Effector CD8-positive, alpha-beta T cell (primary cell): ENCODE results near the gene GRAMD4.
"Not testable (repeated sequence)": the region's sequence is repeated elsewhere in the genome, so short reads cannot be mapped to it uniquely, and the experiment has no call there.

ENCODE experiments used
- DNase-seq: peaks from one replicate; lab custom pipeline; 2025; lab: John Stamatoyannopoulos, UW

Gene GRAMD4

DNA sequence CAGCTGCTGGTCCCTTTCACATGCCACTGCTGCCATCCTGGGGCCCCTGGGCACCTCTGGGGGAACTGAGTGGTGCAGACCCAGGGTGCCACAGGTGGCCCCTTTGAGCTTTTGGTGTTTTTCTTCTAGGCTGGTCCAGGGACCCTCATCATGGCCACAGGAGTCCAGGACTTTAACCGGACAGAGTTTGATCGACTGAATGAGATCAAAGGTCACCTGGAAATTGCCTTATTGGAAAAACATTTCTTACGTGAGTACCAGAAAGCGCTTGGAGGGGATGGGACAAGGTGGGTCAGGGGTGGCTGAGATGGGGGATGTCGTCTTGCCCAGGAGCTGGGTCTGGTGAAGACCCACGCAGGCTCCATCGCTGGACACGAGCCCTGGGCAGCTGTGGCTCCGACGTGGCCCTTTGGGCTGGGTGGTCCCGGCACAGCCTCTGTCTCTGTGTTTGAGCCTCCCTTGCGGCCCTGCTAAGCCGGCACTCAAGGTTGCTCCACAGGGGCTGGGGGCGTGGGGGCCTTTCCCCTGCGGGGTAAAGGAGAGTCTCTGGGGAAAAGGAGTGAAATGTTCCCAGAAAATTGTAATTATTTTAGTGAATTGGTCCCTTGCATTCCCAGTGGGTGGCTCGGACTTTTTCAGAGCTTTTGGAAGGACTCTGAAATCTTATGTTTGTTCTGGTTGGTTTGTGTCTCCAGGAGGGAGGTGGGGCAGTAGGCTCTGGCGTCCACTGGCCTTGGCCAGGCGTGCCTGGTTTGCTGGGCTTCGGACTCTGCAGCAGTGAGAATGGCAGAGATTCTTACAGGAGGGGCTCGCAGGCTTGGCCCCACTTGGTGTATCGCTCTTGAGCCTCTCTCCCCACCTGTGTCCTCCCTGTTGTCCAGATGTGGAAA is 17.8 kb downstream of the GRAMD4 start:
- DNase-seq: no peak

DNA sequence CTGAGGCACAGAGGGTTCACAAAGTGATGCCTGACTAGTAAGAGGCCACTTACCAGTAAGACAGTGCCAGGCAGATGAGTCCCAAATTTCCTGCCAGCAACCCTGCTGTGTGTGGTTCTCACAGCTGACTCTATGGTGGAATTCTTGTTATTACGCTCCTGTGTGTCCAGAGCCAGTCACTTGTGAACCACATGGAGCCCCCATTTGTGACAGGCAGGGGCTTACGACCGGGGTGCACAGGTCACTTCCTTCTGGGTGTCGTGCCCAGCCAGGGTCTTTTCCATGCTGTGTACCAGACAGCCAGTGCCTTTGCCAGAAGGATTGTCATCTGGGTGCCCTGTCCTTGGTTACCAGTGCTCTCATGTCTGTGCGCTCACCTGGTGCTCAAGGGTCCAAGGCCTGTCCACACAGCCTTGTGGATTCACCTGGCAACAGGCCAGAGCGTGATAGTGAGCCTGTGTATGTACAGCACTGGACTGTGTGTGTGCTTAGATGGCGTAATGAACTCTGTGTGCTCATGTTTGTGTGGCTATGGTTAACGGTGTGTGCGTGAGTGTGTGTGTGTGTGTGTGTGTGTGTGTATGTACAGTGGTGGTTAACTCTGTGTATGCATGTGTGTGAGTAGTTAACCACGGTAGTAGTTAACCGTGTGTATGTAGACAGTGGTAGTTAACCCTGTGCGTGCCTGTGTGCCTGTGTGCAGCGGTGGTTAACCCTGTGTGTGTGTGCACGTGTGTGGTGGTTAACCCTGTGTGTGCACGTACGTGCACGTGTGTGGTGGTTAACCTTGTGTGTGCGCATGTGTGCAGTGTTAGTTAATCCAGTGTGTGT is 18.6 kb downstream of the GRAMD4 start:
- DNase-seq: no peak

GRCh38 chr22:46639843-46640242 is 19.7 kb downstream of the GRAMD4 start:
- no peak for DNase-seq

DNA sequence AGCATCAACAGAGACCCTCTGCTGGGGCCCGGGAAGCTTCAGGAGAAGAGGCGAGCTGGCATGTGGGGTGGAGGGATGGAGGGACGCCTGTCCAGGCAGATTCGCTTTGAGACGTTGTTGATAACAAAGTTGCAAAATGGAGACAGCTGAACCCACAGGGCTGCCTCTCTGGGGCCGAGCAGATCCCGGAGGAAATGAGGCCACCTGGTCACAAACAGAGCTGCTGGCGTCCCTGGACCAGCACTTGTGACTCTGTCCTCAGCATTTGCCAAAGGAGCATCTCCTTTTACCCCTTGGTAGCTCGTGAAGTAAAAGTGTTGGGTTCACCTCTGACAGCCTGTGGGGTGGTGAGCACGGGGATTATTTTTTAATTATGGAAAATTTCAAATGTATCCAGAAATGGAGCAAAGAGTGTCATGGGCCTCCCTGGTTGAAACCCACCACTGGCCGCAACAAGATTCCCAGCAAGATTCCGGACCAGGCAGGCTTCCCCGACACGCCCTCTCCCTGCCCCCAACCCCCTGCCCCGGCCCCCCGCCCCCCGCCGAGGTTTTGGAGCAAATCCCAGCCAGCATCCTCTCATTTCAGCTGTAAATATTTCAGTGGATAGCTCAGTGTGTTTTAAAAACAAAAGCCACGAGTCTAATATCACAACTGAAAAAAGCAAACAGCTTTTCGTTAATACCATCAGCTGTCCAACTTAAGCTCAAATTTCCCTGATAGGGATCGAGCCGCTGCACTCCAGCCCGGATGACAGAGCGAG is 20.3 kb downstream of the GRAMD4 start:
- no peak for DNase-seq

- no peak for DNase-seq
Observed at GRCh38 chr22:46641811-46642266, 21.7 kb downstream of the GRAMD4 start.

GRCh38 chr22:46642840-46643480 is 22.8 kb downstream of the GRAMD4 start:
- DNase-seq: not testable (repeated sequence)

DNA sequence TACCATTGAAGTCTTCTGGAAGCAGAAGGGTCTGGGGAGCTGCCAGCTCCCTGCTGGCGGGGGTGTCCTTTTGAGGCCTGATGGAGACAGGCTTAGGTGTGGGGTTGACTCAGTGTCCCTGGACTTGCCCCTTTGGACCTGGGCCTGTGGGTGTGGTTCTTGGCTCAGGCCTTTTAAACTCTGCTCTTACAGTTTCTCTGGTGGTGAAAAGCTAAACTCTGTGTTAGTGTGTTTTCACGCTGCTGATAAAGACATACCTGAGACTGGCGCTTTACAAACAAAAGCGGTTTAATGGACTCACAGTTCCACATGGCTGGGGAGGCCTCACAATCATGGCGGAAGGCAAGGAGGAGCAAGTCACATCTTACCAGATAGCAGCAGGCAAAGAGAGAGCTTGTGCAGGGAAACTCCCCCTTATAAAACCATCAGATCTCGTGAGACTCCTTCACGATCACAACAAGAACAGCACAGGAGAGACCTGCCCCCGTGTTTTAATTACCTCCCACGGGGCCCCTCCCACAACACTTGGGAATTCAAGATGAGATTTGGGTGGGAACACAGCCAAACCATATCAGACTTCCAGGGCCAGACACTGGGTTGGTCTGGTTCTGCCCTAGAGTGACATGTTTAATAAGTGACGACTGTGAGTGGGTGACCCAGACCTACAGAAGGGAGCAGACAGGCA is 26.5 kb downstream of the GRAMD4 start:
- no peak for DNase-seq

DNA sequence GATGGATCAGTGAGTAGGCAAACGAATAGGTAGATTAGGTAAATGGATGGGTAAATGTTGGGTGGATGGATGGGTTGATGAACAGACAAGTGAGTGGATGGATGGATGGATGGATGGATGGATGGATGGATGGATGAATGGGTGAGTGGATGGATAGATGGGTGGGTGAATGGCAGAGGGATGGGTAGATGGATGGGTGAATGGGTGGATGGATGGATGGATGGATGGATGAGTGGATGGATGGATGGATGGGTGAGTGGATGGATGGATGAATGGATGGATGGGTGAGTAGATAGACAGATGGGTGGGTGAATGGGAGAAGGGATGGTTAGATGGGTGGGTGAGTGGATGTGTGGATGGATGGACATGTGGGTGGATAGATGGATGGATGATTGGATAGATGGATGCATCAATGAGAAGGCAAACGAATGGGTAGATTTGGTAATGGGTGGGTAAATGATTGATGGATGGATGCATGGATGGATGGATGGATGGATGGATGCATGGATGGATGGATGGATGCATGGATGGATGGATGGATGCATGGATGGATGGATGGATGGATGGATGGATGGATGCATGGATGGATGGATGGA is 28.1 kb downstream of the GRAMD4 start:
- DNase-seq: not testable (repeated sequence)

GRCh38 chr22:46649141-46650077 is 29.2 kb downstream of the GRAMD4 start:
- DNase-seq: no peak

- DNase-seq: no peak
Observed at GRCh38 chr22:46650078-46650810, 30.1 kb downstream of the GRAMD4 start.

DNA sequence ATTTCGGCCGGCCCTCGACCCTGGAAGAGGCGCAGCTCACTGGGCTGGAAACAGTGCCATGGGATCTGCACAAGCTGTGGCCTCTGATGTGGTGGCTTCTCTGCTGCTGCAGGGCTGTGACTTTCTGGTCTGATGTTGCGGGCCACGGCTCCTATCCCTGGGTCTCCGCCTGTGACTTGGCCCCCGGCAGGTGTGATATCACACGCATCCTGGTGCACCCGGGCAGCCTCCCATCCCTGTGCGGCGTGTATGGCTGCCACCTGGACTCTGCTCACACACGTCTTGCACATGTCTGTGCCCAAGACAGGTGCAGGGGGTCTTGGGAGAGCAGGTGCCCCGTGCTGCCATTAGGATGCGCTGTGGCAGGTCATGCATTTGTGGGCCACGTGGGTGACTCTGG is 31.1 kb downstream of the GRAMD4 start:
- no peak for DNase-seq

GRCh38 chr22:46652081-46652846 is 32.1 kb downstream of the GRAMD4 start:
- no peak for DNase-seq

- DNase-seq: no peak
Observed at GRCh38 chr22:46652847-46653331, 32.7 kb downstream of the GRAMD4 start.

DNA sequence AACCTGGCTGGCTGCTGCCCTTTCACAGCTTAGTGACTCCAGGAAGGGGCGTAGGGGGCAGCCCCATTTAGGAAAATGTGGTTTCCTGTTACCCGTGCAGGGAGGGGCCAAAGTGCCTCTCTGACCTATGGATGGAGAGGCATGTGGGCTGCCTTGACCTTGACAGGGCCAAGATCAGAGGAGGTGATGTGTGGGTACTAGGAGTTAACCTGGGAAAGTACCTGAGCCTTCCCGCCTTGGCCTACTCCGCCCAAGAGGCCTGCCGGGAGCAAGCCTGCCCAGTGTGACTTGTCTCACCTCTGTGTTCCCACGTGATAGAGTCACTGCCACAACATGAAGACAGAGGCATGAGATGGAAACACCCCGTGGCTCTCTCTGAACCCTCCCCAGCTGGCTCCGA is 33.4 kb downstream of the GRAMD4 start:
- DNase-seq: no peak

GRCh38 chr22:46654426-46654825 is 34.2 kb downstream of the GRAMD4 start:
- DNase-seq: no peak

GRCh38 chr22:46654927-46655595 is 34.9 kb downstream of the GRAMD4 start:
- DNase-seq: no peak
